Duodenal mucosa (tissue), 2 donors: ENCODE measurements around the gene RELB.

ENCODE experiments used
- H3K27ac ChIP-seq: one replicate; pipeline ENCODE4 v1.7.0; 2013; ENCODE audit warnings: low read depth, low read length
- H3K27me3 ChIP-seq, 2 donors: one replicate each; pipeline ENCODE4 v1.7.0; 2013; ENCODE audit warnings: low read length in 2 of 2, control low read depth in 1 of 2; ENCODE audit not compliant: insufficient read depth in 2 of 2, control insufficient read depth in 1 of 2
- H3K36me3 ChIP-seq, 2 donors: one replicate each; pipeline ENCODE4 v1.7.0; 2013; ENCODE audit warnings: low read length in 2 of 2, control low read depth in 1 of 2; ENCODE audit not compliant: insufficient read depth in 2 of 2, control insufficient read depth in 1 of 2
- H3K4me1 ChIP-seq, 2 donors: one replicate each; pipeline ENCODE4 v1.7.0; 2013; ENCODE audit warnings: low read length in 2 of 2, control low read depth in 1 of 2; ENCODE audit not compliant: insufficient read depth in 2 of 2, control insufficient read depth in 1 of 2
- H3K4me3 ChIP-seq, 2 donors: one replicate each; pipeline ENCODE4 v1.7.0; 2013; ENCODE audit warnings: low read length in 2 of 2, low read depth in 1 of 2
- H3K9ac ChIP-seq, 2 donors: one replicate each; pipeline ENCODE4 v1.7.0; 2013; ENCODE audit warnings: low read length in 2 of 2, low read depth in 1 of 2
- H3K9me3 ChIP-seq, 2 donors: one replicate each; pipeline ENCODE4 v1.7.0; 2013; ENCODE audit warnings: low read length in 2 of 2, control low read depth in 1 of 2; ENCODE audit not compliant: control insufficient read depth in 1 of 2

RELB gene

DNA sequence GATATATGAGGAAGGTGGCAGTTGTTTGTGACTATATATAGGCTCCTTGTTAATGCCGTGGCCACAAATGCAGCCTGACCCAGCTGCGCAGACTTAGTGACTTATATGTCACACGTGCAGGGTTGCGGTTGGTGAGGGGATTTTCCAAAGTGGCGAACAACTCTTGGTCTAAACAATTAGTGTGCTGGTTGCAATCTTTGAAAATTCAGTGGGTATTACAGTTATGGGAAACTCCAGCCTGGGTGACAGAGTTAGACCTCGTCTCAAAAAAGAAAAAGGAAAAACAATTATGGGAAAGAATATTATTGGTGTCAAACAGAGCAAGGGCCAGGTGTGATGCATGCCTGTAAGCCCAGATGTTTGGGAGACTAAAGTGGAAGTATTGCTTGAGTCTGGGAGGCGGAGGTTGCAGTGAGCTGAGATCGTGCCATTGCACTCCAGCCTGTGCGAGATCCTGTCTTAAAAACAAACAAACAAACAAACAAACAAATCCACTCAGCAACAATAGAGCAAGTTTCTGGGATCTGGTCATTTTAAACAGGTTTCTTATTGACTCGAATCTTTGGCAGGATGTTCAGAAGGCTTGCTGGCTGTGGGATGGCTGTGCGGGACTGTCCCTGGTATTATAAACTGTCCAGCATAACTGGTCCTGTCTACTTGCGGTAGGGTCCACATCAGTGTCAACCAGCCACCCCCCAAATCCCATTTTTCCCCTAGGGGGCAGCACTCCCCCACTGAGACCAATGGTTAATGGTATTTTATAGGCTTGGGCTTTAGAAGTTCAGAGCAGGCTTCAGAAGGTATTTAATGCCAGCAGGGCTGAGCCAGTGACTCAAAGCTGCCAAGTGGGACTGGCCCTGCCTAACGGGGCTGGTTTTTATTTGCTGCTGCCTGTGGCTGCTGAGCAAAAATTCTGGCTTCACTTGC is 15.4 kb downstream of the RELB start:
- H3K27ac ChIP-seq = peak overlapping the region; percentile 26
- peaks cover 5 to 14% of the 10 kb centered on the region in 2 donors for H3K36me3 ChIP-seq

DNA sequence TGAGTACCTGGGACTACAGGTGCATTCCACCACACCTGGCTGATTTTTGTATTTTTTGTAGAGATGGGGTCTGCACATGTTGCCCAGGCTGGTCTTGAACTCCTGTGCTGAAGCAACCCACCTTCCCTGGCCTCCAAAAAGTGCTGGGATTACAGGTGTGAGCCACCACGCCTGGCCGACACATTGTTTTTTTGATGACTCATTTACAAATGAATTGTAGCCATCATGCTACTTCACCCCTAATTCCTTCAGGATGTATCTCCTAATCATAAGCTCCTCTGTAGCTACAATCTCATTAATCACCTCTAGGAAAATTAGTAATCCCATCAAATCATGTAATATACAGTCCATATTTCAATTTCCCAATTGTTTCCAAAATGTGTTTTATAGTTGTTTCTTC is 17.9 kb downstream of the RELB start:
- Histone ChIP-seq H3K4me1 (no peaks in the 10 kb centered on the region), H3K27me3 (no peaks in the 10 kb centered on the region), H3K36me3 (peaks cover 0 to 11% of the 10 kb centered on the region in 2 donors), H3K4me3 (no peak overlapping the region), H3K27ac (no peak overlapping the region), H3K9me3 (no peaks in the 10 kb centered on the region), H3K9ac (no peak overlapping the region)

More for the DNA sequence above, 15.4 kb downstream of the RELB start:
- no peaks in the 10 kb centered on the region for H3K4me1 ChIP-seq
- no peak overlapping the region for H3K9ac ChIP-seq
- no peaks in the 10 kb centered on the region for H3K27me3 ChIP-seq
- H3K9me3 ChIP-seq = no peaks in the 10 kb centered on the region
- H3K4me3 ChIP-seq = no peak overlapping the region

DNA sequence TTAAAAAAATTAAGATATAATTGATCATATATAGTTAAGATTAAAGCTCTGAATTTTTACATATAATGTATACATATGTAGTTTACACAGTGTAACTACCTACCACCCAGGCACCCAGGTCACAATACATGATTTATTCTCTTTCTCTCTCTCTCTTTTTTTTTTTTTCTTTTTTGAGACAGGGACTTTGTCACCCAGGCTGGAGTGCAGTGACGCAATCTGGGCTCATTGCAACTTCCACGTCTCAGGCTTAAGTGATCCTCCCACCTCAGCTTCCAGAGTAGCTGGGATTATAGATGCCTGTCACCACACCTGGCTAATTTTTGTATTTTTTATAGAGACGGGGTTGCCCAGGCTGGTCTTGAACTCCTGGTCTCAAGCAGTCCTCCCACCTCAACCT is 18.8 kb downstream of the RELB start:
- H3K4me1 ChIP-seq = no peaks in the 10 kb centered on the region
- H3K4me3 ChIP-seq = no peak overlapping the region
- H3K36me3 ChIP-seq = peaks cover under 1 to 11% of the 10 kb centered on the region in 2 donors
- H3K9ac ChIP-seq = no peak overlapping the region
- H3K9me3 ChIP-seq = no peaks in the 10 kb centered on the region
- H3K27me3 ChIP-seq = no peaks in the 10 kb centered on the region
- no peak overlapping the region for H3K27ac ChIP-seq

DNA sequence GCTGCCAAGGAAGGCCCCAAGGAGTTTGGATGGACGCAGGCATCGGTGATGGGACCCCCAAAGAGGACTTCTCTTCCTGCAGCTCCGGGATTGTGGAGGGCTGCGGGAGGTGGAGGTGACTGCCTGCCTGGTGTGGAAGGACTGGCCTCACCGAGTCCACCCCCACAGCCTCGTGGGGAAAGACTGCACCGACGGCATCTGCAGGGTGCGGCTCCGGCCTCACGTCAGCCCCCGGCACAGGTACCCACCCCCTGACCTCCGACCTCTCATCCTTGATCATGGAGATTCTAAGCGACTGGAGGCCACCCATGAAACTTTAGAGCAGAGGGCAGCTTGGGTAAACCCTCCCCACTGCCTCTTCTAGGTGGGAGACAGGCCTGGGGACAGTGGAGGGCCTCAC is 20.7 kb downstream of the RELB start:
- Histone ChIP-seq H3K4me3 (no peak overlapping the region), H3K27ac (no peak overlapping the region), H3K4me1 (no peaks in the 10 kb centered on the region), H3K9me3 (no peaks in the 10 kb centered on the region), H3K27me3 (no peaks in the 10 kb centered on the region), H3K36me3 (peaks cover 9 to 22% of the 10 kb centered on the region in 2 donors), H3K9ac (no peak overlapping the region)

- no peak overlapping the region for H3K9ac ChIP-seq
- no peaks in the 10 kb centered on the region for H3K9me3 ChIP-seq
- peaks cover 14 to 22% of the 10 kb centered on the region in 2 donors for H3K36me3 ChIP-seq
- no peak overlapping the region for H3K27ac ChIP-seq
- no peak overlapping the region for H3K4me3 ChIP-seq
- no peaks in the 10 kb centered on the region for H3K4me1 ChIP-seq
- no peaks in the 10 kb centered on the region for H3K27me3 ChIP-seq
These were observed 21.8 kb downstream of the RELB start for GRCh38 chr19:45023048-45023447.

GRCh38 chr19:45025264-45025663 is 24.0 kb downstream of the RELB start:
- Histone ChIP-seq H3K27me3 (no peaks in the 10 kb centered on the region), H3K9ac (no peak overlapping the region), H3K27ac (no peak overlapping the region), H3K4me3 (no peak overlapping the region), H3K36me3 (peaks cover 22 to 26% of the 10 kb centered on the region in 2 donors), H3K9me3 (no peaks in the 10 kb centered on the region), H3K4me1 (no peaks in the 10 kb centered on the region)

DNA sequence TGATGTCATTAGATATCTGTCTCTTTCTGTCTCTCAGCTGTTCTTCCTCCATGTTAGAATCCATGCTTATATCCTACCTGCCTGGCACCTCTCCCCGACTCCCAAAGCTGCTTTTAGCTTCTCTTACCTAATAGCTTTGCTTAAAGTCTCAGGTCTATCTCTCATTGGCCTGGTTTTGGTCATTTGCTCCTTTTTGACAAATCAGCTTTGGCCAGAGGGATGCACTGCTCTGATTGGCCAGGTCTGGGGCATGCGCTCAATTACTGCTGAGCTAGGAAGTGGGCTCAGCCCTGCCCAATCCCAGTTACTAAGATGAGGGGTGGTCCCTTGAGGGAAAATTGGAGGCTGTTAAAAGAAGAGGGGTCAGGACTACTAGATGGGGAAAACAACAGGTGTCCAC is 26.1 kb downstream of the RELB start:
- H3K9ac ChIP-seq = no peak overlapping the region
- H3K4me1 ChIP-seq = no peaks in the 10 kb centered on the region
- no peak overlapping the region for H3K27ac ChIP-seq
- no peak overlapping the region for H3K4me3 ChIP-seq
- H3K36me3 ChIP-seq = peaks cover 21 to 26% of the 10 kb centered on the region in 2 donors
- H3K9me3 ChIP-seq = no peaks in the 10 kb centered on the region
- no peaks in the 10 kb centered on the region for H3K27me3 ChIP-seq

- H3K36me3 ChIP-seq = peaks cover 34 to 39% of the 10 kb centered on the region in 2 donors
These were observed 29.6 kb downstream of the RELB start for GRCh38 chr19:45030825-45031224.

GRCh38 chr19:45032421-45032820 is 31.2 kb downstream of the RELB start:
- H3K27ac ChIP-seq = no peak overlapping the region
- H3K9ac ChIP-seq = no peak overlapping the region
- H3K9me3 ChIP-seq = no peaks in the 10 kb centered on the region
- H3K4me3 ChIP-seq = no peak overlapping the region
- no peaks in the 10 kb centered on the region for H3K4me1 ChIP-seq
- no peaks in the 10 kb centered on the region for H3K27me3 ChIP-seq
- peaks cover 28 to 38% of the 10 kb centered on the region in 2 donors for H3K36me3 ChIP-seq

More at GRCh38 chr19:45030825-45031224, 29.6 kb downstream of the RELB start:
- Histone ChIP-seq H3K4me1 (no peaks in the 10 kb centered on the region), H3K9ac (no peak overlapping the region), H3K27ac (no peak overlapping the region), H3K9me3 (no peaks in the 10 kb centered on the region), H3K27me3 (no peaks in the 10 kb centered on the region), H3K4me3 (no peak overlapping the region)

DNA sequence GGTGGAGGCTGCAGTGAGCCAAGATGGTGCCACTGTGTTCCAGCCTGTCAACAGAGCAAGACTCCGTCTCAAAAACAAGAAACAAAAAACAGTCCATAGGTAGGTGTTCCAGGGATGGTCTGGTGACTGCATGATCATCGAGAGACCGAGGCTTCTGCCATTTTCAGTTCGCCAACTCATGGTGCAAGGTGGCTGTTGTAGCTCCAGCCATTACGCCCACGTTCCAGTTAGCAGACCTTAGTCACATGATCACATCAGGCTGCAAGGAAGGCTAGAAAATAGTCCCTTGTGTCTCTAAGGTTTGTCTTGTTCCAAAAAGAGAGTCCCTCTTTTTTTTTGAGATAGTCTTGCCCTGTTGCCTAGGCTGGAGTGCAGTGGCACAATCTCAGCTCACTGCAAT is 34.5 kb downstream of the RELB start:
- Histone ChIP-seq H3K9me3 (no peaks in the 10 kb centered on the region), H3K9ac (no peak overlapping the region), H3K36me3 (peaks cover 28 to 43% of the 10 kb centered on the region in 2 donors), H3K4me3 (no peak overlapping the region), H3K27me3 (no peaks in the 10 kb centered on the region), H3K4me1 (peaks cover 13 to 14% of the 10 kb centered on the region in 2 donors), H3K27ac (no peak overlapping the region)
